Activated CD4-positive, alpha-beta T cell treated with anti-CD3 and anti-CD28 coated beads, Interleukin-2, Interleukin-4, amounts not matched to agents 100 ng/mL and 50 ng/mL, durations not matched to agents 16 hours and 8 hours (primary cell): ENCODE measurements around the gene COX8A.
"Not testable (repeated sequence)": the region's sequence is repeated elsewhere in the genome, so short reads cannot be mapped to it uniquely, and the experiment has no call there.

Experiments used
- DNase-seq: peaks from one replicate; pipeline ENCODE4 v3.0.0-alpha.2; 2020; ENCODE audit warnings: low spot score

The COX8A gene

GRCh38 chr11:63974259-63975143 lies at the start of gene COX8A:
COX8A (plus strand) TSS chr11:63974620; CDS start chr11:63974681, 61 bp downstream.
- peak; percentile 99 for DNase-seq

- DNase-seq: no peak
Measured at GRCh38 chr11:63929616-63930015, 44.8 kb upstream of the COX8A start.

GRCh38 chr11:63931045-63931444 lies 43.4 kb upstream of the COX8A start:
- DNase-seq: no peak

- DNase-seq: no peak
Measured at GRCh38 chr11:63931876-63932275, 42.5 kb upstream of the COX8A start.

GRCh38 chr11:63933459-63933858 lies 41.0 kb upstream of the COX8A start:
- DNase-seq: no peak

GRCh38 chr11:63937713-63938478 lies 36.5 kb upstream of the COX8A start:
- no peak for DNase-seq

- peak; percentile 97 for DNase-seq
Measured at GRCh38 chr11:63938479-63939396, 35.7 kb upstream of the COX8A start, which contains the start of gene NAA40. NAA40 (plus strand) TSS chr11:63939002; CDS start chr11:63939097, 95 bp downstream.

GRCh38 chr11:63939397-63939891 lies 35.0 kb upstream of the COX8A start:
- no peak for DNase-seq

GRCh38 chr11:63940786-63941185 lies 33.6 kb upstream of the COX8A start:
- no peak for DNase-seq

- no peak for DNase-seq
Measured at GRCh38 chr11:63941901-63942300, 32.5 kb upstream of the COX8A start.

GRCh38 chr11:63942803-63943202 lies 31.6 kb upstream of the COX8A start:
- DNase-seq: no peak

GRCh38 chr11:63944987-63945386 lies 29.4 kb upstream of the COX8A start:
- DNase-seq: no peak

GRCh38 chr11:63945477-63946163 lies 28.8 kb upstream of the COX8A start:
- peak; percentile 45 for DNase-seq

- DNase-seq: peak; percentile 37
Measured at GRCh38 chr11:63951779-63952536, 22.5 kb upstream of the COX8A start.

GRCh38 chr11:63952570-63952969 lies 21.9 kb upstream of the COX8A start:
- DNase-seq: no peak

GRCh38 chr11:63958008-63958407 lies 16.4 kb upstream of the COX8A start:
- DNase-seq: no peak

- DNase-seq: peak; percentile 41
Measured at GRCh38 chr11:63961608-63962412, 12.6 kb upstream of the COX8A start.

GRCh38 chr11:63963895-63964294 lies 10.5 kb upstream of the COX8A start:
- not testable (repeated sequence) for DNase-seq

GRCh38 chr11:63966444-63966843 lies 8.0 kb upstream of the COX8A start:
- no peak for DNase-seq
